Measurements from ENCODE around the gene HEXD.

The HEXD gene

GRCh38 chr17:82483836-82484235 is 65.7 kb downstream of the HEXD start:
- no peak for DNase-seq (ENCODE audit: low read depth, low spot score)
- POLR2A ChIA-PET, result no interaction called here
- CTCF ChIA-PET, result no interaction called here
- no peak for TF ChIP-seq CTCF (IDR thresholded peaks at IDR 0.05; ENCODE audit: insufficient read depth, low read length, missing control alignments)
- no peak overlapping the region for H3K4me3 ChIP-seq (ENCODE audit: low read depth, low read length)

DNA sequence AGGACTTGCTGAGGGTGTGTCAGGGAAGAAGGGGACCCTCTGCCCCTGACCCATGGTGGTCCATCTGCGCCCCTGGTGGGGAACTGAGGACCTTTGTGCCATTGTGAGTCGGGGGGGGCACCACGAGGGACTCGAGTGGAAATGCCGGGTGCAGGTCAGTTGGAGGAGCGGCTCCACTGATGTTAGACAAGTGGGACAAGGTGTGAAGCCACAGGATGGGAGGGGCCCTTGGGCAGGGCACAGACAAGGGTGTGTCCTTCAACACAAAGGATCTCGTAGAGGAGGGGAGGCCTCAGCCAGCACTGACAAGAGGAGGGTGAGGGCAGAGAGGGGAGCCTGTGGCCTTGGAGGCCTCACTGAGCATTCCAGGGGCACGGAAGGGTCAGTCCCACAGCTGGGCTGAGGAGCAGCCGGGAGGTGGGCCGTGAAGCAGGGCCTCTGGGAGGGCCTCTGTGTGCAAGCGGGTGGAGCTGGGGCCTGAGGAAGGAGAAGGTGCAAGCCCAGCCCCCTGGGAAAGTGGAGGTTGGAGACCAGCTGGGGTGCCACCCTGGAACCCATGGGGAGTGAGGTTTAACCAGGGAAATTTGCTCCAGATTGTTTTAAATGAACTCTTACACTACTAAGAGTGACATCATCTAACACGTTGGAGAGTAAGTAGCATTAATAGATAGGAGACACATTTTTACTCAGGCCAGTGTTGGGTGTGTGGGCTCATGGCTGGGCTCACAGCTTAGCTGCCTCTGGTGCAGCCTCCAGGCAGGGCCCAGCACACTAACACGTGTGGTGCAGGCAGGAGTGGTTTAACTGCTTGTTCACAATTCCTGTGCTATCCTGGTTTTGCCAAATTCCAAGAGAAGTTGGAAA is 68.3 kb downstream of the HEXD start:
- ChIA-PET CTCF (no interaction called here), POLR2A (no interaction called here)
- TF ChIP-seq CTCF (IDR thresholded peaks at IDR 0.05; ENCODE audit: insufficient read depth, low read length, missing control alignments), result no peak
- no peak overlapping the region for H3K4me3 ChIP-seq (ENCODE audit: low read depth, low read length)
- DNase-seq (ENCODE audit: low read depth, low spot score), result no peak

GRCh38 chr17:82487910-82488309 is 69.8 kb downstream of the HEXD start:
- CTCF ChIA-PET, result interaction anchor here (1.5 to 1.6 kb wide), 2 partner anchors 9 to 66 kb away, joined by 5 to 9 read pairs; no protein-coding TSS in a partner anchor

DNA sequence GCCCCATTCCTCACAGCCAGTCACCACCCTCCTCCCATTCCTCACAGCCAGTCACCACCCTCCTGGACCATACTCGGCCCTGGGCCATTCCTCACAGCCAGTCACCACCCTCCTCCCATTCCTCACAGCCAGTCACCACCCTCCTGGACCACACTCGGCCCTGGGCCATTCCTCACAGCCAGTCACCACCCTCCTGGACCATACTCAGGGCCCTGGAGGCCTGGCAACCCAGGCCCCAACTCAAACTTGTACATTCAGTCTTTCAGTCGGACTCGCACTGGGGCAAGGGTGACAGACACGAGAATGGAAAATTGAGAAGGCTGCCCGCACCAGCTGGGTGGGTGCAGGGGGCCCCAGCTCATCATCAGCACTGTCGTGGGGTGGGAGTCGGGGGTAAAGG is 71.0 kb downstream of the HEXD start:
- ChIA-PET CTCF (interaction anchor here (1.4 to 1.6 kb wide), 3 partner anchors 8 to 65 kb away, joined by 3 to 9 read pairs (median 5); no protein-coding TSS in a partner anchor), POLR2A (no interaction called here)
- no peak for DNase-seq (ENCODE audit: low read depth, low spot score)
- no peak for TF ChIP-seq CTCF (IDR thresholded peaks at IDR 0.05; ENCODE audit: insufficient read depth, low read length, missing control alignments)
- no peak overlapping the region for H3K4me3 ChIP-seq (ENCODE audit: low read depth, low read length)

More at GRCh38 chr17:82487910-82488309, 69.8 kb downstream of the HEXD start:
- TF ChIP-seq CTCF (IDR thresholded peaks at IDR 0.05; ENCODE audit: insufficient read depth, low read length, missing control alignments), result no peak
- POLR2A ChIA-PET, result no interaction called here
- no peak for DNase-seq (ENCODE audit: low read depth, low spot score)
- H3K4me3 ChIP-seq (ENCODE audit: low read depth, low read length), result no peak overlapping the region

DNA sequence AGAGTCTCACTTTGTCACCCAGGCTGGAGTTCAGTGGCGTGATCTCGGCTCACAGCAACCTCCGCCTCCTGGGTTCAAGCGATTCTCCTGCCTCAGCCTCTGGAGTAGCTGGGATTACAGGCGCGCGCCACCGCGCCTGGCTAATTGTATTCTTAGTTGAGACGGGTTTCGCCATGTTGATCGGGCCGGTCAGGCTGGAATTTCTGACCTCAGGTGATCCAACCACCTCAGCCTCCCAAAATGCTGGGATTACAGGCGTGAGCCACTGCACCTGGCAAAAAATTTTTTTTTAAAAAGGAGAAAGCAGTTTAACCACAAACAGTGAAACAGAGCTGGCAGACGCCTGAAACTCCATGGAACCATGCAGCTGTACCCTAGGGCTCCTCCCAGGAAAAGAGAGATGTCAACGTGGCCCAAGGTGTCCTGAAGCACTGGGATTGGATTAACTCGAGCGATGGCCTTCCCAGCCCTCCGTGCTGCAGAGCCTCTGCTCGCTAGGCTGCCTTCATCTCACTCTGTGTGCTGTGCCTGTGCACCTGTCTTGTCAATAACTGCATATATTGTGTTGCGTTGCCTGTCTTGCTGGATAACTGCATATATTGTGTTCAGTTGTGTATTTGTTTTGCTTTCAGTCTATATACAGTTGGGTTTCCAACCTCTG is 71.8 kb downstream of the HEXD start:
- DNase-seq (ENCODE audit: low read depth, low spot score), result no peak
- TF ChIP-seq CTCF (IDR thresholded peaks at IDR 0.05; ENCODE audit: insufficient read depth, low read length, missing control alignments), result no peak
- H3K4me3 ChIP-seq (ENCODE audit: low read depth, low read length), result no peak overlapping the region
- CTCF ChIA-PET, result interaction anchor here (1.4 to 3.6 kb wide), 3 partner anchors 9 to 64 kb away, joined by 3 to 12 read pairs (median 5); no protein-coding TSS in a partner anchor
- POLR2A ChIA-PET, result no interaction called here

Data from AG04449 (cell line).